Stimulated activated CD4-positive, alpha-beta T cell treated with anti-CD3 and anti-CD28 coated beads, Interleukin-2, amount 100 ng/mL, for 48 hours (primary cell): ENCODE results near the gene MEGF6.

ENCODE experiments used
- DNase-seq, 2 donors: peaks; one replicate each; pipeline ENCODE4 v3.0.0-alpha.2; 2020

Gene MEGF6

DNA sequence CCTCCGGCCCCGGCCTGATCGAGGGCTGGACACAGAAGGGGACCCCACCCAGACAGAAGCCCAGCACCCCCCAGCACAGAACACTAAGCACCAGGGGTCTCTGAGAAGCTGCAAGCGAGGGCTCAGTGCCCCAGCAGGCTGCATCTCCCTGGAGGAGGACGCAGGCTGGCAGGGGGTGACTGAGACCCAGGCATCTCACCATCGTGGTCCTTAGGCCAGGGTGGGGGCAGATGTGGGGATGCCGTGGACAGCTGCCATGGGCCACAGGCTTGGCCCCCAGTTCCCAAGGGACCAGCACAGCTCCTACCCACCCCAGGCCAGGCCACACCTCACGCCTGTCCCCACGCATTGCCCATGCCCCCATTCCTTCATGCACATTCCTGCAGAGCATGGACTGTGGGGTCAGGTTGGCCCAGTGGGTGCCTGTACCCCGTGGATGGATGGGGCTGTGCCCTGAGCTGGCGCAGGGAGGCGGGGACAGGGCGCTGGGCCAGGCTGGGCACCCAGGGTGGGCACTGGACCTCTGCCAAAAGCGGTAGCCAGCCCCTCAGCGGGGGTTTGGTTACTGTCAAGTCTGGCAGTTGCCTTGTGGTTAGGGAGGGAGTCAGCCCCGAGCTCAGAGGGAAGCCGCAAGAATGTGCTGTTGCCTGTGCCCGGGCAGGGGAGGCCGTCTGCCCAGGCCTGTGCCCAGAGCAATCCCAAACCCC lies 95.4 kb downstream of the MEGF6 start:
- DNase-seq, result no peak

DNA sequence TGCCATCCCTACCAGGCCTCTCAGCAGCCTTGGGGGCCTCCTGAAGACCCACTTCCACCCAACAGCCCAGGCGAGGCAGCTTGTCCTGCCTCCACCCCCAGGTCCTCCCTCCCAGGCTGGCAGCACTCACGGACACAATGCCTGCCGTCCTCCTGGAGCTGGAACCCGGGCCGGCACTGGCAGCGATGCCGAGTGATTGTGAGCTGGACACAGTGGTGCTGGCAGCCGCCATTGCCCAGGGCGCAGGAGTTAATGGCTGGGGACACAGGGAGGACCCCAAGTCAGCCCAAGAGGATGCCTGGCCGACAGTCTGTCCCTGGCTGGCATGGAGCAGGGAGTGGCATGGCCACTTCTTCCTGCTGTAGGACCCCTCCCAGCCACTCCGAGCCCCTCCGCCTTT lies 96.0 kb downstream of the MEGF6 start:
- DNase-seq, result no peak

DNA sequence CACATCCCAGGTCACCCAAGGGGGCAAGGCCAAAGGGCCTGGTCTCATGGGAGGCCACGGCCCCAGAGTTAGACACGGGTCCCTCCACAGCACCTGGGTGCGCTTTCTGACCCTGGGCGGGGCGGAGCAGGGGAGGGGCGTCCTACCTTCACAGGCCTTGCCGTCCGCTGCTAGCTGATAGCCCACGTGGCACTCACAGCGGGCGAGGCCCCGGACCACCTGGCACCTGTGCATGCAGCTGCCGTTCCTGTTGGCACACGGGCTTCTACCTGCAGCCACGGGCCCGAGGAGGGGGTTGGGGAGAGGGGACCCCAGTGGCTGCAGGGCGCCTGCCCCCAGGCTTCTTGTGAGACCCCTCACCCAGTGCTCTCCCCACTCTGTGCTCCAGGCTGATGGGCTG lies 96.9 kb downstream of the MEGF6 start:
- DNase-seq, result no peak

DNA sequence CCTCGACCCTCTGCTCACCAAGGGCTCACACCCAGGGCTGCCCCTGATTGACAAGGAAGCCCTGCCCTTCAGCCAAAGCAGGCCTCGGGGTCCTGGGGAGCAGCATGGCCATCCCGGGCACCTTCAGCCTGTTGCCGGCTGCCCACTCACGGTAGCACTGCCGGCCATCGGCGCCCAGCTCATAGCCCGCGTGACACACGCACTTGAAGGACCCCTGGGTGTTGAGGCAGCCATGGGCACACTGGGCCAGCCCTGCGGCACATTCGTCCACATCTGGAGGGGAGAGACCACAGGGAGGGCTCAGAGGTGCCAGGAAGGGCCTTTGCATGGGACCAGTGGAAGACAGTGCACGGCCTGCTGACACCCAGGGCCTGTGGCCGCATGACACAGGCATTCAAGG lies 99.5 kb downstream of the MEGF6 start:
- no peak for DNase-seq

DNA sequence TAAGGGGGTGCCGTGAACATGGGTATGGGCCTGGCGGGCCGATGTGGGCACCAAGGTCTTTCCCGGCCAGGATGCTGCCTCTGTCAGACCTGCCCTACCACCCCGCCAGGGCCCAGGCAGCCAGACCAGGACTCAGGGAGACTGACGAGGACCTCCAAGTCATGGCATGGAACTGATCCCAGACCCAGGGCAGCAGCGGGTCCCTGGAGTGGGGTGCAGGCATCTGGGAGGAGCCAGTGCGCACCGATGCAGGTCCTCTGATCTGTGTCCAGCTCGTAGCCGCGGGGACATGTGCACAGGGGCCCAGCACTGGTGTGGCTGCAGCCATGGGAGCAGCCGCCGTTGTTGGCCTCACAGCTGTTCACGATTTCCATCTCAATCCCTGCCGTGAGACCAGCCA lies 100.0 kb downstream of the MEGF6 start:
- no peak for DNase-seq

DNA sequence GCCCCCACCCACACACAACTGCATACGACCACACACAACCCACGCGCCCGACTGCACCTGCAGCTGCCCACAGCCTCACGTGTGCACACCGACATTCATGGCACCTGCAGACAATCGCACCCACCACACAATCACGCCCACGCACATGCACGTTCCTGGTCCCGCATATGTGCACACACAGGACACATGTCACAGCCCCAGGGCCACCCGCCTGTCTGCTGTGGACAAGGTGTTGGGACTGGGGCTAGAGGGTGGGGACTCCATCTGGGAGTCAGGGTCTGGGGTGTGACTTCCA lies 100.4 kb downstream of the MEGF6 start:
- DNase-seq, result no peak

DNA sequence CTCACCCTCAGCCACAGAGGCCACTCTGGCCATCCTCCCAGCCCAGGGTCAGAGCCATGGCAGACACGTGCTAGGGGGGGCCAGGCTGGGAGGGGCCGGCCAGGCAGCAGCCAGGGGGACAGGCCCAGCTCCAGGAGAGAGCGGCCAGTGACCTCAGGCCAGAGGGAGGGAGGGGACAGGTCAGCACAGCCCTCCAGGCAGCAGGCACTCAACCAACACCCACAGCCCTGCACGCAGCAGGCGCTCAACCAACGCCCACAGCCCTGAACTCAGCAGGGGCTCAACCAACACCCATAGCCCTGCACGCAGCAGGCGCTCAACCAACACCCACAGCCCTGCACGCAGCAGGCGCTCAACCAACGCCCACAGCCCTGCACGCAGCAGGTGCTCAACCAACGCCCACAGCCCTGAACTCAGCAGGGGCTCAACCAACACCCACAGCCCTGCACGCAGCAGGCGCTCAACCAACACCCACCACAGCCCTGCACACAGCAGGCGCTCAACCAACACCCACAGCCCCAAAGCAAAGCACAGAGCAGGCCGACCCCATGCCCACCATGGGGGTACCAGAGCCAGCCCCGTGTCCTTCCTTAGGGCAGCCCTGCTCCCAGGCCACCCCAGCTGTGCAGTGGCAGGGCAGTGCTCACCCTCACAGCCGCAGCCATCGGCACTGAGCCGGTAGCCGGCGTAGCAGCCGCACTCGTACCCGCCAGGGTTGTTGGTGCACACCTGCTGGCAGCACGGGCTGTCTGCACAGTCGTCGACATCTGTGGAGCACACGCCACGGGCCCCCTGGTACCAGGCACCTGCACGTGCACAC lies 101.0 kb downstream of the MEGF6 start:
- no peak for DNase-seq

GRCh38 chr1:3509721-3510120 lies 101.6 kb downstream of the MEGF6 start:
- DNase-seq, result no peak

DNA sequence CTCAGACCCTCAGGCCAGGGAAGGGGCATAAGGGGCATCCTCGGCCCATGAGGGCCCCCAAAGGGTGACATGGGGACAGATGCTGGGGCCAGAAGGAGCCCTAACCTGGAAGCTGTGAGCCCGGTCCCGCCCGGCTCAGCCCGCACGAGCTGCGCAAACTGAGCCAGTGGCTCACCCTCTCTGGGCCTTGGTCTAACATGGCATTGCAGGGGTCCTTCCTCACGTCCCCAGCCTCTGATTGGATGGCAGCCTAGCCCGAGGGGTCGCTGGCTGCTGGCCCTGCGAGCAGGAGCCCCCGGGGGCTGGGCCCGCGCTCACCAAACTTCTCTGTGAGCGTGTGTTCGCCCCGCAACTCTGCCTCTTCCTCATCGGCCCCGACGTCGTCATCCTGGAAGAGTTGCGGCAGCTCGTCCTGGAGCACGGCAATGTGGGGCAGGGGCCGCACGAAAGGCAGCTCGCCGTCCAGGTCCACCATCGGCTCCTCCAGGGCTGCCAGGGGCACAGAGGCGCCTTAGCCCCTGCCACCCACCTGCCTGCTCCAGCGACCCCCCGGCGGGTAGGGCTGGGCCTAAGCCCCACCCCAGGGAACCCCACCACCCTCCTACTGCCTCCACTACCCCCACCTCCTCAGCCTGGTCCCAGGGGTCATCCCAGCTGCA lies 102.4 kb downstream of the MEGF6 start:
- no peak for DNase-seq

GRCh38 chr1:3507636-3508275 lies 103.6 kb downstream of the MEGF6 start:
- DNase-seq, result no peak

GRCh38 chr1:3506943-3507342 lies 104.4 kb downstream of the MEGF6 start:
- DNase-seq, result no peak

GRCh38 chr1:3506041-3506440 lies 105.3 kb downstream of the MEGF6 start:
- no peak for DNase-seq

DNA sequence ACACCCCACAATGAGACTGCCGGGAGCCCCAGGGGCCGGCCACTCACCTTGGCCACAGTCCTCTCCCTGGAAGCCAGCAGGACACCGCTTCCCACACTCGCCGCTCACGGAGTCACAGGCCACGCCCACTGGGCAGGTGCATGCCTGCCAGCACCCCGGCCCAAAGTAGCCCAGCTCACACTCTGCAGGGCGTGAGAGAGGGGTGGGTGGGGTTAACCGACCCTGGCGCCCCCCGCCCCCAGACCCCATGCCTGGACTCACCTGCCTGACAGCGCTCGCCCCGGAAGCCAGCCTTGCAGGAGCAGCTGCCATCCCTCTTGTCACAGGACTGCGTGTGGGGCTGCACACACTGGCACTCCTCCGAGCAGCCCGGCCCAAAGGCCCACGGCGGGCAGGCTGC lies 106.1 kb downstream of the MEGF6 start:
- DNase-seq, result no peak

DNA sequence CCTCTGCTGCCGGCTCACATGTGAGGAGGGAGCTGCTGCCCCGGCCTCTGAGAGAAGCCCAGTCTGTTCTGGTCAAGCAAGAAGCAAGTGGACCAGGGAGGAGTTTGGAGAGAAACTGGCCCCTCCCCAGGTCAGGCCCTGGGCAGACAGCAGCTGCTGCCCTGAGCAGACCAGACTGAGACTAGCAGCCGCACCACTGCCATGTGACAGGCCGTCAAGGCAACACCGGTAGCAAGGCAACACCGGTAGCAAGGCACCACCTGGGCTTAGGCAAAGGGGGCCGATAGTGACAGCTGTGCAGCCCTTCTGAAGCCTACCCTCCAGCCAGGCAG lies 106.5 kb downstream of the MEGF6 start:
- no peak for DNase-seq

DNA sequence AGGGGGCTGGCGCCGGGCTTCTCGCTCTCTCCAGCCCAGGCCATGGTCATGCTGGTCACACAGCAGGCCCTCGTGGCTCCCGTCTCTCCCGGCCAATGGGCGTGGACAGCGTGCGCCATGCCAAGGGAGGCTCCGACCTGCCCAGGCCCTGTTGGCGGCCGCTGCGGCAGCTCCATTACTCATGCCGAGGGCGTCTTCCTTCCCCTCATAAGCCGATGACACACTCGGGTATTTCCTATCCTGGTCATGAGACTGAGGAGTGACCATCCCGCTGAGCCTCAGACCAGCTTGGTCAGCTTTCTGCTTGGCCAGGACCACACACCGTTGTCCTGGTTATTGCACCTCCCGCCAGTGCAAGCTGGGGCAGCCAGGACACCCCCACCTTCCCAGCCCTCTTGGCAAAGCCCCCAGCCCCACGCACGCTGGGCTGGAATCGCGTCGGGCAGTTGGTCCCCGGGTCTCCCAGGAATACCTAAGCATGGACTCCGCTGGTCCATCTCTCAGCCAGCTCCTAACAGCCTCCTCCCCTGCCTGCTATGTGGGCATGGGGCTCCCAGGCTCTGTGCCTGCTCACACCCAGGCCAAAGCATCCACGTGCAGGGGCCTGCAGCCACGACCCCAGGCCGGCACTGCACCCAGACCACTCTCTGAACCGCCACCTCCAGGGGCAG lies 107.0 kb downstream of the MEGF6 start:
- DNase-seq, result no peak

DNA sequence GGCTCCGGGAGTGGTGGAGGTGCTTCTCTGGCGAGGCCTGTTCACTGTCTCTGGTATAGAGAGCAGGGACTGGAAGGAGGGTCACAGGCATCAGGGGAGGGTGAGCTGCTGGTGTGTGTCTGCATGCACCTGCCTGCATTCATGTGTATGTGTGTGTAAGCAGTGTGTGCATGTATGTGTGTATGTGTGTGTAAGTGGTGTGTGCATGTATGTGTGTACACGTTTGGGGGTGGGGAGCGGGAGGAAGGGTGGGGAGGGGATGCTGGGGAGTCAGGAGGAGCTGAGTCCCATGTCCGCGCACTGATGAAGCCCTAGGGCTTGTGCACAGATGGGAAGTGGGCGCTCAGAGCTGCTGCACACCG lies 107.8 kb downstream of the MEGF6 start:
- no peak for DNase-seq

DNA sequence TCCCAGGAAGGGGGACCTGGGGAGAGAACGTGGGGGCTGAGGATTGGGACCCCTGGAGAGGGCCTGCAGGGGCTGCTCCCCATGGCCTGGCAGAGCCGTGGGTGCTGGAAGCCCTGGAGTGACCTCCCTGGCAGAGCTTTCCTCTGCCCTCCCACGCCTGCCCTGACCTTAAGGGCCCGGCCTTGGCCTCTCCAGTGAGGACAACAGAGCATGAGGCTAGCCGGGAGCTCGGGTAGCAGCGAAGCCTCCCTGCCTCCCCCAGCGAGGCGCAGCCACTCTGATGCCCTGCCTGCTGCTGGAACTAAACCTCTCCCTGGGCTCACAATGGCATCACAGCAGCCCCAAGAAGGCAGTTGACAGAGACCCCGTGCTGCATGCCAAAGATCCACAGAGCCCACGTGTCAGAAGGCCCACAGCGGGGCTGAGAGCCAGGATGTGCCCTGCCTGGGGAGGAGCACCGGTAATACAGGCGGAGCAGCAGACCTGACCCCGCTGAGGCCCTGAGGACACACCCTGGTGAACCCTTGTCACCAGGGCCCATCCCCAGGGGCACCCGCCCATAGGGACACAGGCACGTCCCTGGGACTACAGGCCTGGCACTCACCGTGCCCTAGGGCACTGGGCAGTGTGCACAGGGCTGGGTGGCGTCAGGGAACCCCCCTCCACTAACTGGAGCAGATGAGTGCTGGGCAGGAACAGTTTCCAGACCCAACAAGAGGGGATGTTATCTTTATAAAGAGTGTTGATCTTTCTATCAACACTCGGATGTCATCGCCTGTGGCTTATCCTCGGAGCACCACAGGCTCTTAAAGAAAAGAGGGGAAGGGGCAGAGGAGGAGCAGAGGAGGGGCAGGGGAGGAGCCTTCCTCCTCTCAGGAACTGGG lies 108.4 kb downstream of the MEGF6 start:
- no peak for DNase-seq

DNA sequence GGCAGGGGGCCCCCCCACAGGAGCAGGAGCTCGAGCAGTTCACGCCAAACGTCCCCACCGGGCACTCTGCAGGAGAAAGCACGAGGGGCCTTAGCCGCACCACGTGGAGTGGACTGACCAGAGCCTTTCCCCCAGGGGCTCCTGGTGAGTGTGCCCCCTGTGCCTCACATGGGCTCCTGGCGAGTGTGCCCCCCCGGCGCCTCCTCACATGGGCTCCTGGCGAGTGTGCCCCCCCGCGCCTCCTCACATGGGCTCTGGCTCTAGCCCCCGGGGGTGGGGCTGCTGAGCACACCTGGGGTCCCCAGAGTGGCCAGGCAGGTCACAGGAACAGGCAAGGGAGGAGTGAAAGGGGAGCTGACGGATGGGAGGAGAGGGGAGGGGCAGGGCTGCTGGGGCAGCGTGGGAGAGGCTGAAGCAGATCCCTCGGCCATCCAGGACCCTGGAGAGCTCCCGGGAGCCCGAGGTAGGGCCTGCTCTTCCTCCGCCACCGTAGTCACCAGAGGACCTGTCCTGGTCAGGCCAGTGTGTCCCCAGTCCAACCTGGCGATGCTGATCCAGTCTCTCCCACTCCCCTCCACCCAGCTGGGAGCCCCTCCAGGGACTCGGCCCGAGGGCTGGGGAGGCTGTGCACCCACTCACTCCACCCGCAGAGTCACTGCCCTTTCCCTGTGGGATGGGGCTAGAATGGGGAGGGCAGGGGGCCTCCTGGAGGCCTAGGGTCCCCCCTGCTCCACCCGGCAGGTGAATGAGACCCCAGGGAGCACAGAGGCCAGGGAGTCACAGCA lies 109.3 kb downstream of the MEGF6 start:
- DNase-seq, result no peak

GRCh38 chr1:3501437-3501836 lies 109.9 kb downstream of the MEGF6 start:
- no peak for DNase-seq

GRCh38 chr1:3500265-3500835 lies 111.0 kb downstream of the MEGF6 start:
- DNase-seq, result no peak

- no peak for DNase-seq
Observed at GRCh38 chr1:3499611-3500010, 111.7 kb downstream of the MEGF6 start.
